GM03348 (cell line): ENCODE data around the gene MSGN1.
A peak's percentile ranks its signal among the peaks of the same experiment; 100 is the strongest.

ENCODE experiments used
- DNase-seq: peaks from one replicate; pipeline ENCODE4 v3.0.0; 2012; ENCODE audit warnings: low spot score

Gene MSGN1

GRCh38 chr2:17849275-17849674, 33.0 kb downstream of the MSGN1 start:
- no peak for DNase-seq

- DNase-seq = no peak
These were observed 33.9 kb downstream of the MSGN1 start for GRCh38 chr2:17850151-17850550.

- peak; percentile 88 for DNase-seq
These were observed 35.7 kb downstream of the MSGN1 start for GRCh38 chr2:17851731-17852585.

- no peak for DNase-seq
These were observed 37.5 kb downstream of the MSGN1 start for GRCh38 chr2:17853799-17854198.

- peak; percentile 36 for DNase-seq
These were observed 40.8 kb downstream of the MSGN1 start for GRCh38 chr2:17857021-17857420.

- DNase-seq = no peak
These were observed 41.8 kb downstream of the MSGN1 start for GRCh38 chr2:17858064-17858463.

- DNase-seq = no peak
These were observed 47.3 kb downstream of the MSGN1 start for GRCh38 chr2:17863539-17863938.

- no peak for DNase-seq
These were observed 48.4 kb downstream of the MSGN1 start for GRCh38 chr2:17864676-17865075.

- no peak for DNase-seq
These were observed 50.9 kb downstream of the MSGN1 start for GRCh38 chr2:17867133-17867532.
